Stimulated activated CD4-positive, alpha-beta T cell treated with anti-CD3 and anti-CD28 coated beads, Interleukin-2, amount 100 ng/mL, for 24 hours (primary cell): Measurements from ENCODE around the gene LRRC42.

Experiments used
- DNase-seq, 2 donors: peaks; one replicate each; pipeline ENCODE4 v3.0.0-alpha.2; 2020

Gene LRRC42

DNA sequence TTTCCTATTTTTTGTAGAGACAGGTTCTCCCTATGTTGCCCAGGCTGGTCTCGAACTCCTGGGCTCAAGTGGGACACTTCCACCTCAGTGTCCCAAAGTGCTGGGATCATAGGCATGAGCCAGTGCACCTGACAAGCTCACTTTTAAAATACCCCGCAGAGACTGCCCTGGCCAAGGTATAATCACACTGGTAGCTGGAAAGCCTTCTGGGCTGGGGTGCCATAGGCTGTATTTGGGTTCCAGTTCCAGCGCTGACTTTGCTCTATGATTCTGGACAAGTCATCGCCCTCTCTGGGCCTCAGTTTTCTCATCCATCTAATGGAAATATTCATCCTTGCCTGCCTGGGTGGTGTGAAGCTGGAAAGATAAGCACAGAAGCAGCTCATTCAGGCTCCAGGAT is 61.5 kb downstream of the LRRC42 start:
- DNase-seq = no peak

DNA sequence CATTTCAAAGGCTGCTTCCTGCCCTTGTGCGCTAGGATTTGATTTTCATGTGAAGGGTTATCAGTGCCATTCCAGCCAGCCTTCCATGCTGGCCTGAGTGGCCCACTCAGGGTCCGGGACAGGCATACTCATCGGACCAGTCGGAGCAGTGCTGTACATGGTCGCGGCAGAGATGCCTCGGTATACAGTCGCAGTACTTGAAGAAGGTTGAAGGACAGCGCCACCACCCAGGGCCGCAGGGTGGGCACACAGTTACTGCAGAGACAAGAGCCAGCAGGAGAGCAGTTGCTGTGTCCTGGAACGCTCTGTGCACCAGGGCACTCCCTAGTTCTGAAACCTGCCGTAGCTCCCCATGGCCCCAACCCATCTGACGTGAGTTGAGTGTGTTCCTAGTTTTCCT is 62.7 kb downstream of the LRRC42 start:
- no peak for DNase-seq

DNA sequence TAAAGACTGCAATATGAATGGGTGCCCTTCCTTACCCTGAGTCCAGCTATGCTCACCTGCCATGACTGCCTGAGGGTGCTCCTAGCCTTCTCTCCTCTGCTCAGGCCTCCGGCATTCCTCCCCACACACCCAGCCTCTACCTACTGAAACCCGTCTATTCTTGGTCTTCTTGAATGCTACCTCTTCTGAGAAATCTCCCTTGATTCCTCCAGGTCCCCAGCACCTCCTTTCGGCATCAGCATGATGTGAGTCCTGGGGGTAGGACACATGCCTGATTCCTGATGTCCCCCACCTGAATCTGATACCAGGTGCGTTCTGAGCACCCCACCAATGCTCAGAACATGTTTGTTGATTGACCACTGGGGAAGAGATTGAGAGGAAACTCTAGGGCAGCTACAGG is 63.3 kb downstream of the LRRC42 start:
- DNase-seq = no peak

DNA sequence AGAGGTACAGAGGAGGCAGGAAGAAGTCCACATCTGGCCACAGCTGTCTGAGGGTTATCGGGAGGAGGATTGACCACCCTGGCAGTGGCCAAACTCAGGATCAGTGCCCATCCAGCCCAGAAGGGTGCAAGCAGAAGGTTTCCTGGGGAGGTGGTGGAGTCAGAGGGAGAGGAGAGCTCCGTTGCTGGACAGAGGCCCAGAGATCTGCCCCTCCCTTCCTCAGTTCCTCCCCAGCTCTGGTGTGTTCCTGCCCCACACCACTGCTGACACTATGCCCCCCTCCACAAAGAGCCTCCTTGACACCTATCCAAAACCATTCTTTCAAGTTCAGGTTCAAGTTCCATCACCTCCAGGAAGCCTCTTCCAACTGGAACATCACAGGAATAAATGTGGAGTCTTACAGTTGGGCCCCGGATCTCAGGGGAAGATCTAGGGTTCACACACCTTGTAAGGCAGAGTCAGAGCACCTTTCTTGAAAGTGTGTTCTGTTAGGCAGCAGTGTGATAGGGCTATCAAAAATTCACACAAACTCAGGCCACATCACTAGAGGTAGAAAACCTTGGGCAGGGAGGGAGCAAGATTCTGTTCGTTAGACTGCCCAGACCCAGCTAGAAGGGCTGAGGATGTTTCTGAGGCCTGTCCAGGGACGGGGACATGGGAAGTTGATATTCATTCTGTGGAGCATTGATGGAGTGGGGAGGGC is 64.4 kb downstream of the LRRC42 start:
- no peak for DNase-seq

DNA sequence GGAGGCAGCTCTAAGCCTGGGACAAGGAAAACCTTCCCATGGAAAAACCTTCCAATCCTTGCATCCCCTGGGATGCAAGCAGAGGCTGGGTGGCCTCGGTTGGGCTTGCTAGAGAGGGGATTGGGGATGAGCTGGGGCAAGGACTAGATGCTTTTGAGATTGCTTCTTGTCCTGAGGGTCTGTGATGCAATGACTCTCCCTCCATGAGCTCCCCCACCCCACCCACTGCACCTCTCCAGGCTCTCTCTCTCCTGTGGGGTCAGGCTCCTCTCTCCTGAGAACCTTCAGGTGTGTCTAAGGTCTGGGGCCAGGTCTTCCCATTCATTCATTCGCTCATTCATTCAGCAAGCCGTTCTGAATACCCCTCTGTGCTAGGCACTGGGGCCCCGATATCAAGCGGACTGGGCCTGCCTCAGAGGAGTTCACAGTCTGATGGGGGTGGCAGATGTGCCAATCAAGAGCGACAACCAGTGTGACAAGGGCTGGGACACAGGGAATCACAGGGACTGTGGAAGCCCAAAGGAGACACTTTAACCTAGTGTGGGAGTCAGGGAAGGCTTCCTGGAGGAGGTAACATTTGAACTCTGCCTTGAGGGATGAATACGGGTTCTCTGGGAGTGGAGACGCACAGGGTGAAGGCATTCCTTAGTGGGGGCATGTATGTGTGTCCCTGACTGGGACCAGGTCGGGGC is 65.3 kb downstream of the LRRC42 start:
- DNase-seq = no peak

GRCh38 chr1:54012008-54012325 is 65.8 kb downstream of the LRRC42 start:
- no peak for DNase-seq

DNA sequence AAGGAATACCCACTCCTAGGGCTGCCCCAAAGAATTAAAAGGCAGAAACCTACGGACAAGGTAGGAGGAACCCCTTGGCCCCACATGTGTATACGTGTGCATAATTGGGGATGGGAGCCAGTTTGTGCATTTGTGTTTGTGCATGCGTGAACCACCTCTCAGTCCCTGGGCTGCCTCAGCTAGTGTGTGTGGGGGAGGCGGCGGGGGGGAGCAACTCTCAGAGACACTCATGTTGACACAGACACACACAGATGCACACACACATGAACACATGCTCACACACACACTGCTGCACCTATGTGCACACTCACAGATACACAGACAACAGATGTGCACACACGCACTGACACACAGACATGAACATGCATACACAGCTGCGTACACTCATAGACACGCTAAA is 66.7 kb downstream of the LRRC42 start:
- no peak for DNase-seq

GRCh38 chr1:54013393-54014008 is 67.4 kb downstream of the LRRC42 start:
- DNase-seq = no peak

DNA sequence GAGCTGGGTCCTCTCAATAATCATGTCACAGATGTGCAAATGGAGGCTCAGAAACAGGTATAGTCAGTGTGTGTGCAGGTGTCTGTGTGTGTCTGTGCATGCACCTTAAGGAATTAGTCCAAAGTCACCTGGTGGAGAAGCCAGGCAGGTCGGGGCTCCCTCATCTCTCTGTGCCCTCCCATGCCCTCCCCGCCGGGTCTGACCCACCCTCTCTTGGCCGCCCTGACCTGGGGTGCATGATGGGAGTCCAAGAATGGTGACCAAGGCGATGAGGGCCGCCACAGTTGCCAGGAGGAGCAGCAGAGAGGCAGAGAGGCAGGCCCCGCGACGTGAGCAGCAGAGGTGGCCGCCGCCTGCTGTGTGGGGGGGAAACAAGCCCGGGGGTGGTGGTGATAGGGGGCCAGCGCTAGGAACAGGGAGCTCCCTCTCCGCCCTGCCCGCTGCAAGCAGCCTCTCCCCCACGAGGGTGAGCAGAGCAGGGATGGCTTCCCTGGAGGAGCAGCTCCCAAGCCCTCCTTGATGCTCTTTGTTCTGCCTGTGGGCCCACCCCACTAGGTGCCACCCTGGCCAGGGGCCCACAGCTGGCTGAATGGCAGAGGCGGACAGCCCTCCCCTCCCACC is 68.0 kb downstream of the LRRC42 start:
- no peak for DNase-seq

DNA sequence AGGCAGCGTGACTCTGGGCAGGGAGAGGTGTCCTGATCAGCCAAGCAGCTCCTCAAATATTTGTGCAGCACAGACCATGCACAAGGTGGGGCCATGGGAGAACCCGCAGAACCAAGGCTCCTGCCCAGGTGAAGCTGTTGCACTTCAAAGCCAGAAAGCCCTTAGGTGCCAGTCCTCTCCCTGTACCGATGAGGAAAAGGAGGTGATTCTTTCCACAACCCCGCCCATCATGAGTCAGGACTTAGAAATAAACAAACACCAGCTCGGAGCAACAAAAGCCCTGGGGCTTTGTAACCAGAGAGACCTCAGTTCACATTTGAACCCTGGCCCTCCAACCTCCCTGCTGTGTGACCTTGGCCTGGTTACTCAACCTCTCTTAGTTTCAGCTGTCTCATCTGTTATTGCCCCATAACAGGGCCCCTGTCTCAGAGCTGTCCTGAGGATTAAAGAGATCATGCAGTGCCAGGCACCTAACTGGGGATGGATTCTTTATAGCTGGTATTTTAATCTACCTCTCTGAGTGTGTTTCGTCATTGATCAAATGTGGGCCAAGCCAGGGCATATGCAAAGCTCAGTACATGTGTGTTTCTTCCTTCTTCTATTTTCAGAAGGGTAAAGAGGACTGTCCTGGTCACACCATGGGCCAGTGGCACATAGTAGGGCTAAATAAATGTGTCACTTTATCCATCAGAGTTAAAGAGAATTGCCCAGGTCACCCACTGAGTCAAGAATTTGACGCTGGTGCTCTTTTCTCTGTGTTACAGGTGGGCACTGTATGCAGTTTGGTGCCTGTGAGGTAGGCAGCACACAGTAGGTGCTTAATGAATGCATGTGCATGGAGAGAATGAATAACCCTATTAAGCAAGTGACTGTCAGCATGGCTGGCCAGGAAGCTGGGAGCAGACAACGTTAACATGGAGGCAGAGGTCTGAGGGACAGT is 70.5 kb downstream of the LRRC42 start:
- DNase-seq = no peak
